ENCODE results near the gene ATRNL1. TPM values are rescaled to one million over a fixed set of nuclear protein-coding genes. Genes with fewer than 3 reads are reported as not detected.

Gene ATRNL1
- polyA plus RNA-seq, 1 donor from 2014 or later, result 47.8 TPM

GRCh38 chr10:115665549-115665948, 572.4 kb downstream of the ATRNL1 start:
- H2AFZ ChIP-seq (ENCODE audit: low read depth, low read length), result no peak overlapping the region
- H3K9ac ChIP-seq (ENCODE audit: low read length), result no peak overlapping the region
- no peak overlapping the region for H3K27ac ChIP-seq (ENCODE audit: low read length)
- no peaks in the 10 kb centered on the region for H3K9me2 ChIP-seq (ENCODE audit: insufficient read depth, low read length)
- no peaks in the 10 kb centered on the region for H4K20me1 ChIP-seq (ENCODE audit: insufficient read depth)
- H3K4me2 ChIP-seq (ENCODE audit: low read length), result no peak overlapping the region
- TF ChIP-seq MXI1 (conservative IDR thresholded peaks at IDR 0.05; ENCODE audit: poor library complexity, severe bottlenecking), result no peak
- no peak for TF ChIP-seq CTCF (IDR thresholded peaks at IDR 0.05; ENCODE audit: poor library complexity, severe bottlenecking)
- TF ChIP-seq SMC3 (conservative IDR thresholded peaks at IDR 0.05; ENCODE audit: poor library complexity), result no peak
- no peak for TF ChIP-seq EZH2 (IDR thresholded peaks at IDR 0.05; ENCODE audit: borderline replicate concordance, insufficient read depth, low read length, poor library complexity, severe bottlenecking)
- no peak for TF ChIP-seq RAD21 (conservative IDR thresholded peaks at IDR 0.05)
- no peak for TF ChIP-seq POLR2AphosphoS5 (IDR thresholded peaks at IDR 0.05)
- TF ChIP-seq TAF1 (IDR thresholded peaks at IDR 0.05; ENCODE audit: low read depth), result no peak
- no peak for TF ChIP-seq REST (IDR thresholded peaks at IDR 0.05; ENCODE audit: borderline replicate concordance)
- no peak for TF ChIP-seq EP300 (conservative IDR thresholded peaks at IDR 0.05; ENCODE audit: poor library complexity, severe bottlenecking)
- H3K36me3 ChIP-seq (ENCODE audit: insufficient read depth, low read length), result no peaks in the 10 kb centered on the region
- no peaks in the 10 kb centered on the region for H3K27me3 ChIP-seq (ENCODE audit: insufficient read depth, low read depth, low read length)
- H3K79me2 ChIP-seq (replicated peaks; ENCODE audit: insufficient read depth, low read length), result no peaks in the 10 kb centered on the region
- H3F3A ChIP-seq (ENCODE audit: insufficient read depth, low read length, poor library complexity, severe bottlenecking), result no peaks in the 10 kb centered on the region
- H3K4me3 ChIP-seq (ENCODE audit: low read length), result no peak overlapping the region
- no peaks in the 10 kb centered on the region for H3K9me3 ChIP-seq (ENCODE audit: low read length)

- H4K20me1 ChIP-seq (ENCODE audit: insufficient read depth), result no peaks in the 10 kb centered on the region
- H3F3A ChIP-seq (ENCODE audit: insufficient read depth, low read length, poor library complexity, severe bottlenecking), result no peaks in the 10 kb centered on the region
- H3K27ac ChIP-seq (ENCODE audit: low read length), result no peak overlapping the region
- no peak overlapping the region for H2AFZ ChIP-seq (ENCODE audit: low read depth, low read length)
- no peaks in the 10 kb centered on the region for H3K9me3 ChIP-seq (ENCODE audit: low read length)
- H3K36me3 ChIP-seq (ENCODE audit: insufficient read depth, low read length), result no peaks in the 10 kb centered on the region
- H3K9me2 ChIP-seq (ENCODE audit: insufficient read depth, low read length), result no peaks in the 10 kb centered on the region
- no peak overlapping the region for H3K9ac ChIP-seq (ENCODE audit: low read length)
- H3K79me2 ChIP-seq (replicated peaks; ENCODE audit: insufficient read depth, low read length), result no peaks in the 10 kb centered on the region
- TF ChIP-seq POLR2AphosphoS5 (IDR thresholded peaks at IDR 0.05) (no peak), EP300 (conservative IDR thresholded peaks at IDR 0.05; ENCODE audit: poor library complexity, severe bottlenecking) (no peak), EZH2 (IDR thresholded peaks at IDR 0.05; ENCODE audit: borderline replicate concordance, insufficient read depth, low read length, poor library complexity, severe bottlenecking) (no peak), CTCF (IDR thresholded peaks at IDR 0.05; ENCODE audit: poor library complexity, severe bottlenecking) (no peak), SMC3 (conservative IDR thresholded peaks at IDR 0.05; ENCODE audit: poor library complexity) (no peak), REST (IDR thresholded peaks at IDR 0.05; ENCODE audit: borderline replicate concordance) (no peak), TAF1 (IDR thresholded peaks at IDR 0.05; ENCODE audit: low read depth) (no peak), MXI1 (conservative IDR thresholded peaks at IDR 0.05; ENCODE audit: poor library complexity, severe bottlenecking) (no peak), RAD21 (conservative IDR thresholded peaks at IDR 0.05) (no peak)
- H3K4me2 ChIP-seq (ENCODE audit: low read length), result no peak overlapping the region
- no peaks in the 10 kb centered on the region for H3K27me3 ChIP-seq (ENCODE audit: insufficient read depth, low read depth, low read length)
- H3K4me3 ChIP-seq (ENCODE audit: low read length), result no peak overlapping the region
These were observed 581.3 kb downstream of the ATRNL1 start for GRCh38 chr10:115674496-115674895.
